Skeletal muscle cell (primary cell): ENCODE measurements around the gene APH1A.
"Not testable (repeated sequence)": the region's sequence is repeated elsewhere in the genome, so short reads cannot be mapped to it uniquely, and the experiment has no call there.

Source experiments
- DNase-seq: peaks from one replicate; pipeline ENCODE4 v3.0.0-alpha.2; 2010; ENCODE audit warnings: low read depth
- H3K4me3 ChIP-seq: 2 replicates; pipeline ENCODE4 v1.5.1; 2011; ENCODE audit warnings: low read depth, mild to moderate bottlenecking, control low read depth, low read length, moderate library complexity

Gene APH1A

DNA sequence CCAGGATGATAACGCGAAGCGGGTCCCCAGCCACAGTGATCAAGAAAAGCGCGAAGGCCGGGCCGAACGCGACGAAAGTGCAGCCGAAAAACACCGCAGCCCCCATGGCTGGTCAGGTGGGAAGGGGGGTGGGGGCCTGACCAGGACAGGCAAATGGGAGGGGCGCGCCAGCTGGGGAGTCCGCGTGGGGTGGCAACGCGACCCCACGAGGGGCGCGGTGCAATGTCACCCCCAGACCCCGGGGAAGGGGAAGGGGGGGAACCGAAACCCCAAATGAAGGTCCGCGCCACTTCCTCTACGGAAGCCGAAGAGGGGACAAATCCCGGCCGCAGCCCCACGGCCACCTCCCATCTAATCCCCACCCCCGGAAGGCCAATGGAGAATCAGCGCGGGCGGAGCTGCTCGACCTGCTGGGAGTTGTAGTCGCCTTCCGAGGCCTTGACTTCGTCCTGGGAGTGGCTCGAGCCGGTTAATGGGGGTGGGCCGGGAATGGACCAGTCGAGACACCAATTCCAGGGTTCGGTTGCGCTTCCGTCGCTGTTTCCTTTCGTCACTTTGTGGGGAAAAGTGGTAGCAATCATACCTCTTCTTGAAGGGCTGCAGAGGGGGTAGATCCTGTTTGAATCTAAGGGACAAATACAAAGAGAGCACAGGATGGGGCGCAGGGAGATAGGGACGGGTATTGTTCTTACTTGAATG is at the start of gene APH1A:
Gene APH1A, minus strand, starts transcription at position 312 of the 699 bp plus-strand sequence. Its CDS starts 206 bp downstream, at position 106.
- peak; percentile 91 for DNase-seq
- H3K4me3 ChIP-seq, result peak within 1 kb of the TSS; percentile 98

DNA sequence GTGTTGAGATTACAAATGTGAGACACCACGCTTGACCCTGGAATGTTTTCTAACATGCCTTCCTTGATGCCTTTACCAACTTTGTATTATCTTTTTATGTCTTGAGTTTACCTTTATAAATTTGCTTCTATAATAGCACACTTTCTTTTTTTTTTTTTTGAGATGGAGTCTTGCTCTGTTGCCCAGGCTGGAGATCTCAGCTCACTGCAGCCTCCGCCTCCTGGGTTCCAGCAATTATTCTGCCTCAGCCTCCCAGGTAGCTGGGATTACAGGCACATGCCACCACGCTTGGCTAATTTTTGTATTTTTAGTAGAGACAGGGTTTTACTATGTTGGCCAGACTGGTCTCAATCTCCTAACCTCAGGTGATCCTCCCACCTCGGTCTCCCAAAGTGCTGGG is 45.9 kb upstream of the APH1A start:
- not testable (repeated sequence) for H3K4me3 ChIP-seq, DNase-seq

DNA sequence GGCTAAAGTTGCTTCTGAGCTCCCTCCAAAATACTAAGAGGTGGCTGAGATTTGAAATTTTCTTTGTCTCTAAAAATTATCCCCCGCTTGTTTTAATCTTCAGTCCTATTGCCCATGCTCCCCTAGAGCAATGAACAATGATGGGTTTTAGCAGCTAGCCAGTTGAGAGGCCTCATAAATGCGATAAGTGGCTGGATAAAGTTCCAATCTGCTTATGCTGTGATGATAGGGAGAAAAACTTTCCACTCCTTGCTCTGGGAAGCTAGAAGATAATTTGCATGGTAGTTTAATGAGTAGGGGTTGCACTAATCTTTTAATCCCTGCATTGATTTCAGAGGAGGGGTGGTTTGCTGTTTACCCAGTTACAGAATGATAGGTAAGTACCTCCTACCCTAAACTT is 42.9 kb upstream of the APH1A start:
- H3K4me3 ChIP-seq, result no peak overlapping the region
- DNase-seq, result no peak

DNA sequence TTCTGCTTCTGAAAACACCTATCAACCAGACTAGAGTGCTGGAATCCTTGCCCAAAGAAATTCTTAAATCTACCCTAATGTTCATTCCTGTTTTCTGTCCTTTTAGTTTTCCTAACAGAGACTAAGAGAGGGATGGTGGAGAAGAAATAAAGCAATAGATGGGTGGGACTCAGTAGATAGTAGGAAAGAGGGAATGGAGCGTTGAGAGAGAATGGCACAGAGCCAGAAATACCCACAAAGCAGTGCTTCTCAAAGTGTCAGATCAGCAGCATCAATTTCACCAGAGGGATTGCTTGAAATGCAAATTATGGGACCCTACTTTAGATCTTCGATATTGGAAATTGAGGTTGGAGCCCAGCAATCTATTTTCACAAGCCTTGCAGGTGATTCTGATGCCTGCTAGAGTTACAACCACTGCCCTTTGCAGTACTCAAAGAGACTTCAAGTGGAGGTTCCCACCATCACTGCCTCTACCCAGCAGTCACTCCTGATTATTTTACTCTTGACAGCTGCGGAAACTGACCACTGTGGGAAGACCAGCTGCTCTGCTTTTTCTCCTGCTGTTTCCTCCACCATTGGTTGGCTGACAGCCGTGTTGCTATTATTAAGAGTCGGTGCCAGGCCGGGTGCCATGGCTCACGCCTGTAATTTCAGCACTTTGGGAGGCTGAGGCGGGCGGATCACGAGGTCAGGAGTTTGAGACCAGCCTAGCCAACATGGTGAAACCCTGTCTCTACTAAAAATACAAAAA is 41.1 kb upstream of the APH1A start:
- peak; percentile 16 for DNase-seq
- H3K4me3 ChIP-seq, result no peak overlapping the region

DNA sequence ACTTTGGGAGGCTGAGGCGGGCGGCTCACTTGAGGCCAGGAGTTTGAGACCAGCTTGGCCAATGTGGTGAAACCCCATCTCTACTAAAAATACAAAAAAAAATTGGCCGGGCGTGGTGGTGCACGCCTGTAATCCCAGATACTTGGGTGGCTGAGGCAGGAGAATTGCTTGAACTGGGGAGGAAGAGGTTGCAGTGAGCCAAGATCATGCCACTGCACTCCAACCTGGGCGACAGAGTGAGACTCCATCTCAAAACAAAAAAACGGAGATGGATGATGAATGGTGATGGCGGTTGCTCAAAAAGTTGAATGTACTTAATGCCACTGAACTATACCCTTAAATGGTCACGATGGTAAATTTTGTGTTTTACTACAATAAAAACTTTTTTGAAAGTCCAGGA is 39.8 kb upstream of the APH1A start:
- not testable (repeated sequence) for DNase-seq, H3K4me3 ChIP-seq

DNA sequence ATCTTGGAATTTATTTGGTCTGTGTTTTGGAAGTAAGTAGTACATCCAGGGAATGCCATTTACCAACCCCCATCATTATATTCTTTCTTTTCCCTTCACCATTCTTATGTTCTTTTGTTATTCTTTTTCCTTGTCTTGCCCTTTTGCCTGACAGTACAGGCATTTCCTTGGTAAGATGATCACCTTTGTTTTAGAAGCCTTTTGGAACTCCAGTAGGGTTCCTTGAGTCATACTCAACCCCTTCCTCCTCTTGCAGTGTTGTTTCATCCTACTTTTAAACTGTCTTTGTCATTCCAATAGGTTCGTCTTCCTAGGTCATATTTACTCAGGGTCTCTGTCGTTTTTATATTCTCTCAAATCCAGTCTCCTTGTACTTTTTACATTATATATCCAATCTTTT is 34.1 kb upstream of the APH1A start:
- no peak overlapping the region for H3K4me3 ChIP-seq
- no peak for DNase-seq

DNA sequence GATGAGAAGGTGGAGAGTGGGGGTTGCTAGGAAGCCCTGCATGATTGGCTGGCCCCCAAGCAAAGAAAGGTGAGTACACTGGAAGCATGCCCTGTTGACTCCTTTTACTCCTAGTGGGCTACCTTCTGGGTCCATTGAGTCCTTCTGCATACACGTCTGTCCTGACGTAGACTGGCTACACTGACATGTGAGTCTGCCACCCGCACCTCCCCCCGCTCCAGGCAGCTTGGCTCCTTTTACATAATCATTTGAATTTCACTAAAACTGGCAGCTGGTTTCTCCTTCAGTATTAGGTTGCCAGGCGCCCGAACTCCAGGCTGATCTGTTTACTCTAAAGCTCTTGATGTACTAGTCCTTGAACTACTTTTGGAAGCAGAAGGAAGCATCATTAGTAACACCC is 33.5 kb upstream of the APH1A start:
- no peak for DNase-seq

DNA sequence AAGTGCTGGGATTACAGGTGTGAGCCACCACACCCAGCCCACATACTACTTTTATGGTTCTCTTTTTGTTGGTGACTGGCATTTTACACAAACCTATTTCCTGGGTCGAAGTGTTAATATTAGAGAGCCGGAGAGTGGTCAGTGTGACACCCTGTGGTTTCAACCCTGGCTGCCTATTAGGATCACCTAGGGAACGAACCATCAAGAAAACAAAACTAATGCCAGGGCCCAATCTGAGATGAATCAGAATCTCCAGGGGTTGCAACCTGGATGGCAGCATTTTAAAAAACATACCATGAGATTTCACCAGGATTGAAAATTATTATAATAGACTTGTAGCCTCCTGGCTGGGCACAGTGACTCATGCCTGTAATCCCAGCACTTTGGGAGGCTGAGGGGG is 30.9 kb upstream of the APH1A start:
- no peak overlapping the region for H3K4me3 ChIP-seq
- DNase-seq, result no peak

More for the DNA sequence above, 33.5 kb upstream of the APH1A start:
- H3K4me3 ChIP-seq, result no peak overlapping the region

DNA sequence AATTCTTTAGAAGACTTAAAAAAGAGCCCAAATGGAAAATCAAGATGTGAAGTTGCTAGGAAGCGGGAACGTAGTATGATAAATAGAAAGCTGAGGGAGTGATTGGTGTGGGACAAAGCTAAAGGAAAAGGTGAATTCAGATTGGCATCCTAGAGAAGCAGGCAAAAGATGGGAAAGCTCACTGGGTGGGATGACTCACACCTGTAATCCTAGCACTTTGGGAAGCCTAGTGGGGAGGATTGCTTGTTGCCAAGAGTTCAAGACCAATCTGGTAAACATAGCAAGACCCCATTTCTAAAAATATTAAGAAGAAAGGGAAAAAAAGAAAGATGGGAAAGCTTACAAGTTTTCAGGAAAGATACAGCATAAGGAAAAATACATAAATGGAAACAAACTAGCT is 26.7 kb upstream of the APH1A start:
- no peak overlapping the region for H3K4me3 ChIP-seq
- DNase-seq, result no peak

DNA sequence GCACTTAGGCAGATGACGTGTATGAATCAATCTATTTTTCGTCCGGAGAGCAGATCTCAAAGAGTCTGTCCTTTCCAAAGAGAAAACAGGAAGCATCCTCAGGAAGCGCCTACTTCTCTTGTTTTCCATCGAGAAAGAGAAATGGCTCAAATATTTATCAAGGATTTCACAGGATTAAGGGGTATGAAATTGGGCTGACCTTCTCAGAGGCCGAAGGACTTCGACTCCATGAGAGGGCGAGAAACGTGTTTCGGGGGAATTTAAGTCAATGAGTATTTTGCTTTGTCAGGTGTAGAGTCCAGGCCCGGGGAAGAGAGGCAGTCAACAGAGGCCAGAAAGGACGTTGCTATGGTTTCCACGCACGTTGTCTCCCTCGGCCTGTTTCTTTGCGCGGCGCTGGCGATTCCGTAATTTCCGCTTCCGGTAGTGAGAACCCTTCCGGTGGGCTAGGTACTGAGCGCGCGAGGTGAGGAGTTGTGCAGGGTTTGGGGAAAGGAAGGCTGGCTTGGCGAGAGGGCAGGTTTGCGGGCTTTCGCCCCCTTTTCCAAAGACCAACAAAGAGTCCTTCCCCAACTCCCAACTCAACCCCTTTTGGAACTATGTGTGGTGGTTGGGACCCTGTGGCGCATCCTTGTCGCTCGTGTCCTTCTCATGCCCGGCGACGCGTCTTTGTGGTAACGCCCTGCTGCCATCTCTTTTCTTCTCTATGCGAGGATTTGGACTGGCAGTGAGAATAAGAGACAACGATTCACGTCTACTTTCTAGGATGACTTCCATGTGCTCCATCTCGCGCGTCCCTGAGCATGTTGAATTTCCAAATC is 24.8 kb upstream of the APH1A start, which contains the start of gene MRPS21:
Gene MRPS21, plus strand, starts transcription at position 429 of the 821 bp plus-strand sequence. CDS start 506 bp downstream, outside the sequence.
- DNase-seq, result peak; percentile 59
- peak within 1 kb of the TSS; percentile 98 for H3K4me3 ChIP-seq

DNA sequence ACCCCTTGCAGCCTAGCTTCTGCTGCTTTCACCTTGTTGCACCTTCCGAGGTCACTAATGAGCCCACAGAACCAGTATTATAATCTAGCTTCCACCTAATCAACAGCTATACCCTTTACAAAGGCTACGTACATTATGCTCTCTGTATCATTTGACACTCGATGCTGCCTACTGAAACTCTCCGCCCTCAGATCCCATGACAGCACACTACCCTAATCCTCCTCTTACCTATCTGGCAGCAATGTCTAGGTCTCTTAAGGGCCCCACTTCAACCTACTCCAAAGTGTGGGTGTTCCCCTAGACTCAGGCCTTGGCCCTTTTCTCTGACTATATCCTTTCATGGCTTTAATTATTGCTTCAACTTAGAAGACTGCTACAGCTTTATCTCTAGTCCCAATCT is 20.0 kb upstream of the APH1A start:
- no peak for DNase-seq
- H3K4me3 ChIP-seq, result no peak overlapping the region

DNA sequence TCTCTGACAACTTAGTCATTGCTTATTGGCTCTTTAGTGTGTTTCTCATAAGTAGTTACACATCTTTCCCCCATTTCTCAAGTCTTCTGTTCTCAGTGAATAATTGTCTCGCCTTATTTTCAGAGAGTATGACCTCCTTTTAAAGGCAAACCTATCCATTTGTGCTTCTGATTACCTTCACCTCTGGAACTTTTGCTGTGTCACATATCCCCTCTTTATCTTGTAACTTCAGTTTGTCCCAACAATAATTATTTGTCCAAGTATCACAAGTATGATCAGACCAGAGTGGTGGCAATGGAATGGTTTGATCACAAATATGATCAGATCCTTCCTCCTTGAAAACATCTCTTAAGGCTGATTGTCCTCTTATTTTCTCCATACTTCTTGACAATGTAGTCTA is 19.6 kb upstream of the APH1A start:
- no peak for DNase-seq
- H3K4me3 ChIP-seq, result no peak overlapping the region

DNA sequence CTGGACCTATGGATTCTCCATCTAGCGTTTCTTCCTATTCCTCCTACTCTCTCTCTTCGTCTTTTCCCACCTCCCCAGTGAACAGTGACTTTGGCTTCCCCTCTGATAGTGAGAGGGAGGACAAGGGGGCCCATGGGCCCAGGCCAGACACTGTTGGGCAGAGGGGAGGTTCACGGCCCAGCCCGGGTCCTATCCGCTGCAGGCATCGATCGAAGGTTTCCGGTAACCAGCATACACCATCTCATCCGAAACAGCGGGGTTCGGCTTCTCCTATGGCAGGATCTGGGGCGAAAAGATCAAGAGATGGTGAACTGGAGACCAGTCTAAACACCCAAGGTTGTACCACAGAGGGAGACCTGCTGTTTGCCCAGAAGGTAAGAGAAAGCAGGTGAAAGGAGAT is 14.4 kb upstream of the APH1A start:
- peak overlapping the region; percentile 65 for H3K4me3 ChIP-seq
- DNase-seq, result no peak

DNA sequence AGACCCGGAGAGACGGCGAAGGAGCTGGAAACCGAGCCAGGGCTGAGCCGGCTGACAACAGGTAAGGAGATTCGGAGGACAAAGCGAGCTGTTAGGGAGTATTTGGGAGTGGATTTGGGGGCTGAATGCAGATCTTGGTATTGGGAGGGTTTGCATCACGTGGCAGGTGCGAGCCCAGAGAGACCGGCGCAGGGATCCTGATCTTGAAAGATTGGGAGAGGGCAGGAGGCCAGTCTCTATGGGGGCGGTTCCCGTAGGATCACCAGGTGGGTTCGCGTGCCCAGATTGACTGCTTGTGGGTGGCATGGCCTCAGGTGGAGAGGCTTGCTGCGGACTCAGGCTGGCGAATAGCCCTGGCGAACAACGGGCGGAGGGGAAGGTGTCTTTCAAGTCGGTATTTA is 13.7 kb upstream of the APH1A start:
- DNase-seq, result no peak
- peak overlapping the region; percentile 65 for H3K4me3 ChIP-seq

DNA sequence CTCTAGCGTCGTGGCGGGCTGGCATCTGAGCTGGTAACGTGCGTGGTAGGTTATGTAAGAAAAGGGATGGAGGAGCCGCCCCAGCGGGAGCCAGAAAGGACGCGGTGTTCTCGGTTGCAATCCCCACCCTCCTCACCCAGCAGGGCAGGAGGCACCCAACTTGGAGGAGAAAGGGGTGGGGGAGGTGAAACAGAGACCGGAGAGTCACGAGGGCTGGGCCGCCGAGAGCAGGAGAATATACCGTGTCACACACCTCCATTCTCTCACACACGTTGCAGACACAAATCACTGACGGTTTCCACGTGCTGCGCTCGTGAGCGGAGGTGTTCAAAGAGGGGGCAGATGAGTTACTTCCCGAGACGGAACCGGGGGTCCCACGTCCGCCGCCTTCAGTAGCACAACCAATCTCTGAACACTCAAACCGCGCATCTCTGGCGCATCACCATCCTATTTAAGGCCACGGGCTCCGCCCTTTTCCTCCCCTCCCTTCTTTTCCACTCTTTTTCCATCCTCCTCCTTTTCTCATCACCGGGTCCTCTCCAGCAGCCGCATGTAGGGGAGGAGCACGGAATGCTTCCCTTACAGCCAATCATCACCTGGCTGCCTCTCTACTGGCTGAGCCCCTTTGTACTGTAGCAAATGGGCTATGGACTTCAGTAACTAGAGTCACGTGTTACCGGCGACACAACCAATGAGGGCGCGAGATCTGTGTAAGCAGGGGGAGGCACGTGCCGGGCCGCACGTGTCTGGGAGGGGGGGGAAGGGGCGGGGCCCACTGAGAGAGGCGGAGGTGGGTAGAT is 13.1 kb upstream of the APH1A start, which contains the start of gene CIART:
Gene CIART, plus strand, starts transcription at position 797 of the 800 bp plus-strand sequence. CDS start 714 bp downstream, outside the sequence.
- peak; percentile 97 for DNase-seq
- peak within 1 kb of the TSS; percentile 65 for H3K4me3 ChIP-seq

DNA sequence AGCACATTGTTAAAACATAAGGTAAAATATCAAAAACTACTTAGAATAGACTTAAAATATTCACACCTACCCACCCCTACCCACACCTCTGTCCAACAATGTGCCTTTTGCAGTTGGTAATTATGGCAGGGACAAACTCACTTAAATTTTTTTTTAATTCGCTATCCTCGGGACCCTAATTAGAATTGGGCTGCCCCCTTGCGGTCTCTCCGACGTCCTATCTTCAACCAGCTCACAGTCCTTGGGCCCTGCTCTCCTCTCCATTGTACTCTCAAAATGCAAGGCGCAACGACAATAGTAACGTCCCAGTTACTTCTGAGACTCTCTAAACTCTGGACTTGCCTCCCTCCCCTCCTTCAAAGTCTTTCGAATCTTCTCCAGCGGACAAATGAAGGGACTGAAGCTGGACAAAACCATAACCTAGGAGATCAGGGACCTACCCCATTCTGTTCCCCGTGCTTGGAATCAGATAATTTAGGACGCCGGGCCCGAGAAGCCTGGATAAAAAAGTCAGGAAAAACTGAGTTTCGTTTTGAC is 12.5 kb upstream of the APH1A start:
- peak overlapping the region; percentile 65 for H3K4me3 ChIP-seq
- peak; percentile 17 for DNase-seq

DNA sequence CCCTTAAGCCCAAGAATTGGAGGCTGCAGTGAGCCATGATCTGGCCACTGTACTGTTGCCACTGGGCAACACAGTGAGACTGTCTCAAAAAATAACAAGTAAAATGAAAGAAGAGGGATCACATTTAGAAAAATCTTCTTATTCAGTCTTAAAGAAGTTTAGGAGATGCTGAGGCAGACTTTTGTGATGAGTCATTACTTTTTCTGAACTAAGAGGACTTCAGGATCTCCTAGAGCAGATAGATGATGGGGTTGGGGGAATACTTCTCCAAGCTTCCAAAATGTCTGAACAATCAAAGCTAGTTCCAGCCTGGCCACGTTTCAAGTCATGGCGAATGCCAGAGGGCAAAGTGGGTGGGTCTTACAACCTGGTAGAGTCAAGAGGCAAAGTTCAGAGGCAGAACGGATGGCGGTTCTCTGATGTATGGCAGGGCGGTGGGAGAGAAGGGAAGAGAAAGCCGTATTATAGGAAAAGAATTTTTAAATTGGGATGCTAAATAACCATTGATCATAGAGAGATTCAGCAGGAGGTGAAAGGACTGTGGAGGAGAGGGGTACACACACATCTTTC is 11.4 kb upstream of the APH1A start:
- no peak overlapping the region for H3K4me3 ChIP-seq
- no peak for DNase-seq

DNA sequence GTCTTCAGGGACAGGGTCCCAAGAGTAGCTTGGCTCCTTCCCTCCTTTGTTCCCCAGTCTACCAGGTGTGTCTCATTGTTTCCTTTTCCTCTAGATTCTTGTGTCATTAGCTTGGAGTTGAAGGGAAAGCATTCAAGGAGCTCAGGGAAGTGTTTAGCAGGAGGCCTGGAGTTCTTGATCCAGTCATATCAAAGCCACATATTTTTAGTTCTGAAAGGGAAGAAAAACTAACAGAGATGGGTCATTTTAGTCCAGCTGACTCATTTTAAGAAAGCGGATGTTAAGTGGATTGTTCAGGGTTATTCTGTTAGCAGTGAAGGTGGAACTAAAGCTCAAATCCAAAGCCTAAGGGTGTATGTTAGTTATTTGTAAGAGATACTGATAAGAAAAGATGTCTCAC is 4.5 kb upstream of the APH1A start:
- H3K4me3 ChIP-seq, result peak overlapping the region; percentile 45
- DNase-seq, result no peak
